ELR (cell line): ENCODE measurements around the gene CSTF3.

Experiments
- DNase-seq: peaks from one replicate; pipeline ENCODE4 v3.0.0-alpha.2; 2015; ENCODE audit warnings: low read depth

CSTF3 gene

DNA sequence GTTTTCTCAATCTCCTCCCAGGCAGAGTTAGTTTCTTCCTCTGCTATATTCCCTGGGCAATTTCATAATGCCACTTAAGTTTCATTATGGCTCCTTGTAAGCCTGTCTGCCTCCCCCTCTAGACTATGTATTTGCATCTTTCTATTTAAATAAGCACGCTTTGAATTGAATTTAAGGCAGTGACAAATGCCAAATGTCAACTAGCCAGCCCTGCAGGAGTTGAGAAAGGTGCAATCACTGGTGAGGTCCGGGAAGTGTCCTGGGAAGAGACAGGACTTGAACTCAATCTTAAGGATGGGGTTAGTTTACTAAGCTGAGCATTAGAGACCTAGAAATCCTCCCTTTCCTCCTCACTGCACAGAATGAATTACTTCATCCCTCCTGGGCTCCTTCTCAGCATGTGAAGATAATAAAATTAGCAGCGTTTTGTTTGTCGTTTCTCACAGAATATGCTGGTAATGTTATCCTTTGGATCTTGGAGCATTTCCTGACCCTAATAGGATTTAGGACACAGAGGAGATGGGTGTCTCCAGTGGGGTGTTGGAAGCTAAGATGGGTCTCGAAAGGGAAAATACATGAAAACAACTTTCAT is 120.3 kb downstream of the CSTF3 start:
- no peak for DNase-seq

DNA sequence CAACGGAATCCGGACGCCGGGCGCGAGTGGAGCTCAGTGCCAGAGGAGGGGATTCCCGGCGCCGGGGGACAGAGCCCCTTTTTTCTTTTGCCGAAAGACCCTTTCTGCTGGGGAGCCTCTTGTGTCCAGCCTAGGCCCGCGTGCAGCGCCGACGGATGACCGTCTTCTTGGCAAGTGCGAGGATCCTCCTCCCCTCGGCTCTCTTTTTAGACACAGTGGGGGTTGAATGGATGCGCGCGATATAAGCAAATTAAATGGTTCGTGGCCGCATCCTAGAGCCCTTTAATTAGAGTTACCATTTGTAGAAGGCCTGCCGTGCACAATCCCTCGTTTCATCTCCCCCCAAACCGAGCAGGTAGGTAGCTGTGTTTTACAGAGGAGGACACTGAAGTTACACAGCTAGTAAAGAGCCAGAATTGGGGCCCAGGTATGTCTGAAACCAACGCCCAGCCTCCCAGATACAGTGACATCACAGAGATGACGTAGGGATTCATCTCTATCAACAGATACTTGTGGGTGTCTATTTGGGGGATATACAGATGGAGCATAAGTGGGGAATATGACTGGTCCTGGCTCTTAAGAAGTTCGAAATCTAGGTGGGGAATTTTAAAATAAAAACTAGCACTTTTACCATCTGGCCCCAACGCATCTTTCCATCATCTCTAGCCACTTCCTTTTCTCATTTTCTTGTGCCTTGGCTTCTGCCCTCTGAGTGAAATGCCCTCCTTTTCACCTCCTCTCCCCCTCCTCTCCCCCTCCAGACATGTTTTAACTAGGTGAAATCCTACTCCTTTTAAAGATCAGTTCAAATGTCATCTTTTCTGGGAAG is 121.0 kb downstream of the CSTF3 start:
- DNase-seq, result peak; percentile 46

DNA sequence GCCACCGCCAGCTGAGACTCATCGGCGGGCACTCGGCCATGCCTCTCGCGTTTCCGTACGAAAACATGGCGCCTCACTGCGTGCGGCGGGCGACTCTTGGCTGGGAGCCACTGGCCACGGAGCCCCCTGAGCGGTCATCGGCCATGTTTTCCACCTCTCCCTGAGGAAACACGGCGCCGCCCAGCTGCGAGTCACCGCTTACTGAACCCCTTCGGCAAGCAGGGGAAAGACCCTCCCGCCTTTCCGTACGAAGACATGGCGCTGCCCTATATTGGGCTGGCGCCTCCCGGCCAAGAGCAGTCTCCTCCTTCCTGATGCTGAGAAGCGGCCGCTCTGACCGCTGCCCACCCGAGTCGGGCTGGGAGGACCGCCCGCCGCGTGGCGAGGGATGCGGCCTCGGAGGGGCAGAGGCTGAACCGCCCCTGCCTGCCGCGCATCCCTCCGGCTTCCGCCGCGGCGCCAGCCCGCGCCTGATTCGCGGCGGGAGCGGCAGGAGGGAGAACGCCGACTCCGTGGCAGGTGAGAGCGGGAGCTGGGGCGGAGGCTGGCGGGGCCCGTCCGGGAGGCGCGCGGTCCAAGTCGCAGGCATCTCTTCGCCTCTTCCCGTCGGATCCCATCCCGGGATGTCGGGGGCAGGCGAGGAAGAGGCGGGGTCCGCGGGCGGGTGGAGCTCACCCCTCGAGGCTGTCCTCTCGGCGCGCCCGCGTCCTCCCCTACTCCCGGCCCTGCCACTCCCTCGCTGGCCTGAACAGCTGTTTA is 121.8 kb downstream of the CSTF3 start, which contains the start of gene TCP11L1:
Gene TCP11L1 (plus strand): TSS at position 299 of the 759 bp plus-strand sequence. CDS start 4,202 bp downstream, outside the sequence.
- DNase-seq, result peak; percentile 92

DNA sequence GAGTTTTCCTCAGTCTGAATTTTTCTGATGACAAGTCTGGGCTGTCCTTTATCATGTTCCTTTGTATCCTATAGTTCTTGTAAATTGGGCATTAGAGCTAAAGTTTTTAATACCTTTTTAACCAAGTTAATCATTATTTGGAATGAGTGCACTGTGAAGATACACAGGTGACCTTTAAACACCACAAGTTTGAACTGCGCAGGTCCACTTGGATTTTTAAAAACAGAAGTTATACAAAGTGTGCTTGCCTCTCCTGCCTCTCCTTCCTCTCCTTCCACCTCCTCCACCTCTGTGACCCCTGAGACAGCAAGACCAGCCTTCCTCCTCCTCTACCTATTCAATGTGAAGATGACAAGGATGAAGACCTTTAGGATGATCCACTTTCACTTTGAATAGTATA is 126.3 kb downstream of the CSTF3 start:
- no peak for DNase-seq
